ENCODE results near the gene USP27X. TPM values are rescaled to one million over a fixed set of nuclear protein-coding genes. Genes with fewer than 3 reads are reported as not detected.

Gene USP27X
- total RNA-seq, 1 donor from 2014 or later = 2.1 TPM

DNA sequence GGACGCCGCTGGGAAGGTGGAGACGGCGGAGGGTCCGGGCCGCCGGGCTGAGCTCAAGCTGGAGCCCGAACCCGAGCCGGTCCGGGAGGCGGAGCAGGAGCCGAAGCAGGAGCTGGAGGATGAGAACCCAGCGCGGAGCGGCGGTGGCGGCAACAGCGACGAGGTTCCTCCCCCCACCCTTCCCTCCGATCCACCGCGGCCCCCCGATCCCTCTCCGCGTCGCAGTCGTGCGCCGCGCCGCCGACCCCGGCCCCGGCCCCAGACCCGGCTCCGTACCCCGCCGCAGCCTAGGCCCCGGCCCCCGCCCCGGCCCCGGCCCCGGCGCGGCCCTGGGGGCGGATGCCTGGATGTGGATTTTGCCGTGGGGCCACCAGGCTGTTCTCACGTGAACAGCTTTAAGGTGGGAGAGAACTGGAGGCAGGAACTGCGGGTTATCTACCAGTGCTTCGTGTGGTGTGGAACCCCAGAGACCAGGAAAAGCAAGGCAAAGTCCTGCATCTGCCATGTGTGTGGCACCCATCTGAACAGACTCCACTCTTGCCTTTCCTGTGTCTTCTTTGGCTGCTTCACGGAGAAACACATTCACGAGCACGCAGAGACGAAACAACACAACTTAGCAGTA, 483 bp downstream of the USP27X start:
- peak overlapping the region; percentile 65 to 70 (median 68) for H3K4me3 ChIP-seq (ENCODE audit: low read length in 3 of 3)
- H3K27me3 ChIP-seq (ENCODE audit: control insufficient read depth in 3 of 3, insufficient read depth in 3 of 3, low read length in 3 of 3) = no peaks in the 10 kb centered on the region
- peak overlapping the region; percentile 33 to 75 (median 33) for H3K9ac ChIP-seq (ENCODE audit: low read depth in 1 of 3, low read length in 3 of 3)
- no peaks in the 10 kb centered on the region for H3K36me3 ChIP-seq (ENCODE audit: control insufficient read depth in 3 of 3, insufficient read depth in 3 of 3, low read length in 3 of 3)
- H3K27ac ChIP-seq (ENCODE audit: low read depth, low read length) = peak overlapping the region; percentile 56
- peaks cover 9 to 21% (median 11%) of the 10 kb centered on the region in 3 donors for H3K4me1 ChIP-seq (ENCODE audit: control insufficient read depth in 3 of 3, insufficient read depth in 3 of 3, low read length in 3 of 3)
- no peaks in the 10 kb centered on the region for H3K9me3 ChIP-seq (ENCODE audit: control insufficient read depth in 3 of 3, low read length in 3 of 3)

GRCh38 chrX:49880668-49881067, 1.4 kb downstream of the USP27X start:
- Histone ChIP-seq H3K9ac (ENCODE audit: low read depth in 1 of 3, low read length in 3 of 3) (no peak overlapping the region), H3K27me3 (ENCODE audit: control insufficient read depth in 3 of 3, insufficient read depth in 3 of 3, low read length in 3 of 3) (no peaks in the 10 kb centered on the region), H3K4me1 (ENCODE audit: control insufficient read depth in 3 of 3, insufficient read depth in 3 of 3, low read length in 3 of 3) (peaks cover 9 to 21% (median 11%) of the 10 kb centered on the region in 3 donors), H3K4me3 (ENCODE audit: low read length in 3 of 3) (peak overlapping the region in 1 of 3 donors; percentile 12), H3K9me3 (ENCODE audit: control insufficient read depth in 3 of 3, low read length in 3 of 3) (no peaks in the 10 kb centered on the region), H3K36me3 (ENCODE audit: control insufficient read depth in 3 of 3, insufficient read depth in 3 of 3, low read length in 3 of 3) (no peaks in the 10 kb centered on the region), H3K27ac (ENCODE audit: low read depth, low read length) (no peak overlapping the region)

GRCh38 chrX:49884290-49884862, 5.1 kb downstream of the USP27X start:
- Histone ChIP-seq H3K4me1 (ENCODE audit: control insufficient read depth in 3 of 3, insufficient read depth in 3 of 3, low read length in 3 of 3) (peaks cover 8 to 18% (median 9%) of the 10 kb centered on the region in 3 donors), H3K36me3 (ENCODE audit: control insufficient read depth in 3 of 3, insufficient read depth in 3 of 3, low read length in 3 of 3) (no peaks in the 10 kb centered on the region), H3K27me3 (ENCODE audit: control insufficient read depth in 3 of 3, insufficient read depth in 3 of 3, low read length in 3 of 3) (no peaks in the 10 kb centered on the region), H3K27ac (ENCODE audit: low read depth, low read length) (no peak overlapping the region), H3K4me3 (ENCODE audit: low read length in 3 of 3) (no peak overlapping the region), H3K9ac (ENCODE audit: low read depth in 1 of 3, low read length in 3 of 3) (no peak overlapping the region), H3K9me3 (ENCODE audit: control insufficient read depth in 3 of 3, low read length in 3 of 3) (no peaks in the 10 kb centered on the region)

- no peak overlapping the region for H3K9ac ChIP-seq (ENCODE audit: low read depth in 1 of 3, low read length in 3 of 3)
- H3K4me1 ChIP-seq (ENCODE audit: control insufficient read depth in 3 of 3, insufficient read depth in 3 of 3, low read length in 3 of 3) = no peaks in the 10 kb centered on the region
- no peaks in the 10 kb centered on the region for H3K27me3 ChIP-seq (ENCODE audit: control insufficient read depth in 3 of 3, insufficient read depth in 3 of 3, low read length in 3 of 3)
- H3K36me3 ChIP-seq (ENCODE audit: control insufficient read depth in 3 of 3, insufficient read depth in 3 of 3, low read length in 3 of 3) = no peaks in the 10 kb centered on the region
- H3K4me3 ChIP-seq (ENCODE audit: low read length in 3 of 3) = no peak overlapping the region
- no peak overlapping the region for H3K27ac ChIP-seq (ENCODE audit: low read depth, low read length)
- H3K9me3 ChIP-seq (ENCODE audit: control insufficient read depth in 3 of 3, low read length in 3 of 3) = no peaks in the 10 kb centered on the region
These were observed 13.3 kb downstream of the USP27X start for GRCh38 chrX:49892542-49892941.

- Histone ChIP-seq H3K4me1 (ENCODE audit: control insufficient read depth in 3 of 3, insufficient read depth in 3 of 3, low read length in 3 of 3) (no peaks in the 10 kb centered on the region), H3K36me3 (ENCODE audit: control insufficient read depth in 3 of 3, insufficient read depth in 3 of 3, low read length in 3 of 3) (no peaks in the 10 kb centered on the region), H3K27ac (ENCODE audit: low read depth, low read length) (no peak overlapping the region), H3K4me3 (ENCODE audit: low read length in 3 of 3) (no peak overlapping the region), H3K9me3 (ENCODE audit: control insufficient read depth in 3 of 3, low read length in 3 of 3) (no peaks in the 10 kb centered on the region), H3K9ac (ENCODE audit: low read depth in 1 of 3, low read length in 3 of 3) (no peak overlapping the region), H3K27me3 (ENCODE audit: control insufficient read depth in 3 of 3, insufficient read depth in 3 of 3, low read length in 3 of 3) (peaks cover 0 to 7% (median 0%) of the 10 kb centered on the region in 3 donors)
These were observed 17.7 kb downstream of the USP27X start for GRCh38 chrX:49896951-49897350.

DNA sequence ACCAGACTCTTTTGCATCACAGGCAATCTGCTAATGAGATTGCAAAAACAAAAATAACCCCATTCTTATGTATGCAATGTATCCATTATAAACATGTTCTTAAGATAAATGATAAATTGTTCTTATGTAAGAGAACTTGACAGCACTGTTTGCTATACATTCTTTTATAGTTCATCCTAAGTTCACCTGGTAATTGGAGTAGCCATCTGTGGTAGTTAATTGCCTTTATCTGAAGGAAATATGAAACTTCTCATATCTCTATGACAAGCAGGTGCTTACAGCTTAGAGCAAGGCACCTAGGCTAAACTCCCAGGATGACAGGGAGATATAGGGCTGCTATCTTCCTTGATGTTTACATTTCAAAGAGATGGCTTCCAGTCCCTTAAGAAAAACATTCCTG, 21.8 kb downstream of the USP27X start:
- Histone ChIP-seq H3K9me3 (ENCODE audit: control insufficient read depth in 3 of 3, low read length in 3 of 3) (no peaks in the 10 kb centered on the region), H3K27ac (ENCODE audit: low read depth, low read length) (no peak overlapping the region), H3K27me3 (ENCODE audit: control insufficient read depth in 3 of 3, insufficient read depth in 3 of 3, low read length in 3 of 3) (peaks cover 0 to 7% (median 0%) of the 10 kb centered on the region in 3 donors), H3K4me1 (ENCODE audit: control insufficient read depth in 3 of 3, insufficient read depth in 3 of 3, low read length in 3 of 3) (no peaks in the 10 kb centered on the region), H3K4me3 (ENCODE audit: low read length in 3 of 3) (no peak overlapping the region), H3K9ac (ENCODE audit: low read depth in 1 of 3, low read length in 3 of 3) (no peak overlapping the region), H3K36me3 (ENCODE audit: control insufficient read depth in 3 of 3, insufficient read depth in 3 of 3, low read length in 3 of 3) (no peaks in the 10 kb centered on the region)

DNA sequence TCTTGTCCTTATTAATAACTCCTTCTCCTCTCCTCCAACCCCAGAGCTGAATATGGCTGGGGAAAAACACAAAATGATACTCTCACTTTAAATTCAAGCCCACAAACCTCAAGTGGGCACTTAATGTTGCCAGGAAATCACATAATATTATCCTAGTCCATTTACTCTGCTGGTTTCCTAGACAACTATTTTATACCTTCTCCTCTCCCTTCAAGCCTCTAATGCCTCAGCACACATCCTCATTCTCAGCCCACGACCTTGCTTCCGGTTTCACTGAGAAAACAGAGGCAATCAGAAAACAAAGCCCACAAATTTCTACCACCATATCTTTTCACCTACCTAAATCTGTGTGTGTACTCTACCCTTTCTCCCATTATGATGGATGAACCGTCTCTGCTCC, 31.1 kb downstream of the USP27X start:
- Histone ChIP-seq H3K9me3 (ENCODE audit: control insufficient read depth in 3 of 3, low read length in 3 of 3) (no peaks in the 10 kb centered on the region), H3K4me1 (ENCODE audit: control insufficient read depth in 3 of 3, insufficient read depth in 3 of 3, low read length in 3 of 3) (no peaks in the 10 kb centered on the region), H3K36me3 (ENCODE audit: control insufficient read depth in 3 of 3, insufficient read depth in 3 of 3, low read length in 3 of 3) (no peaks in the 10 kb centered on the region), H3K4me3 (ENCODE audit: low read length in 3 of 3) (no peak overlapping the region), H3K27me3 (ENCODE audit: control insufficient read depth in 3 of 3, insufficient read depth in 3 of 3, low read length in 3 of 3) (peaks cover 0 to 10% (median 0%) of the 10 kb centered on the region in 3 donors), H3K9ac (ENCODE audit: low read depth in 1 of 3, low read length in 3 of 3) (no peak overlapping the region), H3K27ac (ENCODE audit: low read depth, low read length) (no peak overlapping the region)

- Histone ChIP-seq H3K4me1 (ENCODE audit: control insufficient read depth in 3 of 3, insufficient read depth in 3 of 3, low read length in 3 of 3) (no peaks in the 10 kb centered on the region), H3K27ac (ENCODE audit: low read depth, low read length) (no peak overlapping the region), H3K36me3 (ENCODE audit: control insufficient read depth in 3 of 3, insufficient read depth in 3 of 3, low read length in 3 of 3) (no peaks in the 10 kb centered on the region), H3K4me3 (ENCODE audit: low read length in 3 of 3) (no peak overlapping the region), H3K9ac (ENCODE audit: low read depth in 1 of 3, low read length in 3 of 3) (no peak overlapping the region), H3K9me3 (ENCODE audit: control insufficient read depth in 3 of 3, low read length in 3 of 3) (no peaks in the 10 kb centered on the region), H3K27me3 (ENCODE audit: control insufficient read depth in 3 of 3, insufficient read depth in 3 of 3, low read length in 3 of 3) (peaks cover 0 to 10% (median 0%) of the 10 kb centered on the region in 3 donors)
These were observed 32.8 kb downstream of the USP27X start for GRCh38 chrX:49912086-49912485.

DNA sequence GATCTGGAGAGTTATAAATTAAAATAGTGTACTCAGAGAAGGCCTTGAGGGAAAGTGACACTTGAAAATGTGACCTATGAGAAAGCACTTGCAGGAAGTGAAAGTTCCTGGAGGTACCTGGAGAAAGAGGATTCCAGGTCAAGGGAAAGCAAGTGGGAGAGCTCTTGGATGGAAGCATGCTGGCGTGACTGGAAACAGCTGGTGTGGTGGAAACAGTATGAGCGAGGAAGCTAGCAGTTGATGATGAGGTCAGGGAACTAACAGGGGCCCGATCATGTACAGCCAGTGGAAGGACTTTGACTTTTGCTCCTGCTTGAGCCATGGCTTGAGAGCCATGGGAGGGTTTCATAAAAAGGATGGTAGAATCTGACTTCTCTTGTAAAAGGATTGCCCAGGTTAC, 33.6 kb downstream of the USP27X start:
- Histone ChIP-seq H3K27ac (ENCODE audit: low read depth, low read length) (no peak overlapping the region), H3K27me3 (ENCODE audit: control insufficient read depth in 3 of 3, insufficient read depth in 3 of 3, low read length in 3 of 3) (peaks cover 0 to 10% (median 0%) of the 10 kb centered on the region in 3 donors), H3K9me3 (ENCODE audit: control insufficient read depth in 3 of 3, low read length in 3 of 3) (no peaks in the 10 kb centered on the region), H3K4me3 (ENCODE audit: low read length in 3 of 3) (no peak overlapping the region), H3K36me3 (ENCODE audit: control insufficient read depth in 3 of 3, insufficient read depth in 3 of 3, low read length in 3 of 3) (no peaks in the 10 kb centered on the region), H3K9ac (ENCODE audit: low read depth in 1 of 3, low read length in 3 of 3) (no peak overlapping the region), H3K4me1 (ENCODE audit: control insufficient read depth in 3 of 3, insufficient read depth in 3 of 3, low read length in 3 of 3) (no peaks in the 10 kb centered on the region)

GRCh38 chrX:49915361-49916222, 36.3 kb downstream of the USP27X start:
- peaks cover 0 to 10% (median 0%) of the 10 kb centered on the region in 3 donors for H3K27me3 ChIP-seq (ENCODE audit: control insufficient read depth in 3 of 3, insufficient read depth in 3 of 3, low read length in 3 of 3)
- no peaks in the 10 kb centered on the region for H3K9me3 ChIP-seq (ENCODE audit: control insufficient read depth in 3 of 3, low read length in 3 of 3)
- no peak overlapping the region for H3K9ac ChIP-seq (ENCODE audit: low read depth in 1 of 3, low read length in 3 of 3)
- no peak overlapping the region for H3K4me3 ChIP-seq (ENCODE audit: low read length in 3 of 3)
- no peak overlapping the region for H3K27ac ChIP-seq (ENCODE audit: low read depth, low read length)
- no peaks in the 10 kb centered on the region for H3K36me3 ChIP-seq (ENCODE audit: control insufficient read depth in 3 of 3, insufficient read depth in 3 of 3, low read length in 3 of 3)
- H3K4me1 ChIP-seq (ENCODE audit: control insufficient read depth in 3 of 3, insufficient read depth in 3 of 3, low read length in 3 of 3) = no peaks in the 10 kb centered on the region
